Epithelial cell of esophagus (primary cell): ENCODE results near the gene SLC7A4.
"Not testable (repeated sequence)": the region's sequence is repeated elsewhere in the genome, so short reads cannot be mapped to it uniquely, and the experiment has no call there.

Source experiments
- DNase-seq: peaks from one replicate; pipeline ENCODE4 v3.0.0; 2010; ENCODE audit warnings: low read depth
- H3K4me3 ChIP-seq: 2 replicates; pipeline ENCODE4 v1.5.1; 2011; ENCODE audit warnings: mild to moderate bottlenecking, low read length, control low read depth
- TF ChIP-seq, protein P1 (sequence below): IDR thresholded peaks from 2 replicates; pipeline ENCODE4 v1.5.1; 2011; ENCODE audit warnings: low read depth, mild to moderate bottlenecking, low read length, control low read depth, inconsistent platforms; ENCODE audit not compliant: insufficient read depth; ENCODE audit errors: missing control alignments

SLC7A4 gene

DNA sequence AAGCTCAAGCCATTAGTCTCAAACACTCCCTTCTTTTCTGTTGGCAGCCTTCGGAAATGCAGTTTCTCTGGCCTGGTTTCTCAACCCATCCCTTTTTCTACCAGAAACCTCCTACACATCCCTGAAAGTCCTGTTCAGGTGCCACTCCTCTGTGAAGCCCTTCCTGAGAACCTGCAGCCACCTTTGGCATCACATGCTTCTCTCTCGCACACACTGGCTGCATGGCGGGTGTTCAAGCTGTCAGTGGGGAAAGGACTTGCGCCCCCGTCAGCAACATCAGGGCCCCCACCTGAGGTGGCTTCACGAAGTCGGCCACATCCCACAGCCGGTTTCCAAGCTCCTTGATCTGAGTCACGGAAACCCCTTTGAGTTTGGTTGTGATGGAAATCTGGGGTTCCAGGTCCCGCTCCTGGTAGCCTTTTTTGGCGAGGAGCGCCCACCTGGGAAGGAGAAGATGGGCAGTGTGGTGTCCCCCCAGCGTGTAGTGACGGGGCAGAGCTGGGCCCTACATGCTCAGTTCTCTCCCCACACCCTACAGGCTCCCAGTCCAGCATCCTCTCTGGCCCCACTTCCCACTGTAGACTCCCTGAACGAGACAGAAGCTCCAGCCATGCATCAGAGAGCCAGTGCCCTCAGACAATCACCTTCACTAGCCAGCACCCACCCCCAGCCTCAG is 11.6 kb upstream of the SLC7A4 start:
- H3K4me3 ChIP-seq, result no peak overlapping the region
- DNase-seq, result no peak
- TF ChIP-seq, protein P1, sequence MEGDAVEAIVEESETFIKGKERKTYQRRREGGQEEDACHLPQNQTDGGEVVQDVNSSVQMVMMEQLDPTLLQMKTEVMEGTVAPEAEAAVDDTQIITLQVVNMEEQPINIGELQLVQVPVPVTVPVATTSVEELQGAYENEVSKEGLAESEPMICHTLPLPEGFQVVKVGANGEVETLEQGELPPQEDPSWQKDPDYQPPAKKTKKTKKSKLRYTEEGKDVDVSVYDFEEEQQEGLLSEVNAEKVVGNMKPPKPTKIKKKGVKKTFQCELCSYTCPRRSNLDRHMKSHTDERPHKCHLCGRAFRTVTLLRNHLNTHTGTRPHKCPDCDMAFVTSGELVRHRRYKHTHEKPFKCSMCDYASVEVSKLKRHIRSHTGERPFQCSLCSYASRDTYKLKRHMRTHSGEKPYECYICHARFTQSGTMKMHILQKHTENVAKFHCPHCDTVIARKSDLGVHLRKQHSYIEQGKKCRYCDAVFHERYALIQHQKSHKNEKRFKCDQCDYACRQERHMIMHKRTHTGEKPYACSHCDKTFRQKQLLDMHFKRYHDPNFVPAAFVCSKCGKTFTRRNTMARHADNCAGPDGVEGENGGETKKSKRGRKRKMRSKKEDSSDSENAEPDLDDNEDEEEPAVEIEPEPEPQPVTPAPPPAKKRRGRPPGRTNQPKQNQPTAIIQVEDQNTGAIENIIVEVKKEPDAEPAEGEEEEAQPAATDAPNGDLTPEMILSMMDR, result no peak

DNA sequence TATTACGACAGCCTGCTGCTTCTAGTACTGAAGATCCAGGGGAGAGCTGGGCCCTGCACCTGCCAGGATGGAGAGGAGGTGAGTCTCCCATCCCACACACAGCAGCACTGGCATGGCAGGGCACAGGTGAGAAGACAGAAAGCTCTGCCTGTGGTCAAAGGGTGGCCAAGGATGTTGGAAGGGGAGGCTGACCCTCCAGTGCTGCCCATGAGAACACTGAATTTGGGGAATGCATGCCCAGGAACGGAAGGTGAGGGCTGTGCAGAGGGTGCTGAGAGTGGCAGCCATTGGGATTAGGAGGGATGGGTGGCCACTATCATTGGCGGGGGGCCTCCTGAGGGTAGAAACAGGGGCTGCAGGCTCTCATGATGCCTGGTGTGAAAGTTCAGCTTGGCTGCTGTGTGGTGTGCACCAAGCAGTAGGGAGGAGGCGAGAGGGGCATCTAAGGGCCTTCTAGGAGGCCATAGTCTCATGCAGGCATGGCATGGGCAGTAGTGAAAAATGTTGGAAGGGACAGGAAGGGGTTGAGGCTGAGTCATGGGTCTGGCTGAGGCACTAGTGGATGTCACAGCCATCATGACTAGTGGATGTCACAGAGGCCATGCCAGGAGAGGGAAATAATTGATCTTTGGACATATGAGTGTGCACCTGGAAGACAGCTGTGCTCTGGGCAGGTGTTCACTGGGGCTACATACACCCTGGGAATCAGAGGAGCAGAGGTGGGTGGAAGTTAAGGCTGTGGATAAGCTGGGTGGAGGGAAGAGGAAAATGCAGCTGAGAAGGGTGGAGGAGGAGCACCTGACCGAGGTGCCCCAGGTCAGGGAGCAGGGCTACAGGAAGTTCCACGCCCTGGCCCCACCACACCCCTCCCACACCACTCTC is 10.9 kb upstream of the SLC7A4 start:
- no peak overlapping the region for H3K4me3 ChIP-seq
- TF ChIP-seq, protein P1, result no peak
- DNase-seq, result no peak

DNA sequence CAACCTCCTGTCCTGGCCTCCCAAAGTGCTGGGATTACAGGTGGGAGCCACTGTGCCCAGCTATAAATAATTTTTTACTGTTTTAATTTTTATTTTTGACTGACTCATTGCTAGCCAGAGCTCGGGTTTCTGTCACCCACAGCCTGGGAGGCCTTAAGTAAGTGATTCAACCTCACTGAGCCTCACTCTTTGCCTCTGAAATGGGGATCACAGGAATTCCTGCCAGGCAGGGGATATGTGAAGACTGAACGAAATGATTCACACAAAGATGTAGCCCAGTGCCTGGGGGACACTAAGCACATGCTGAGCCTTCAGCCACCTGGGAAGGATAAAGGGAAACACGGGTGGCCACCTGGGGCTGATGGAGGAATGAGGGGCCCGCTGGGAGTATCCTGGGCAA is 9.6 kb upstream of the SLC7A4 start:
- TF ChIP-seq, protein P1, result no peak
- peak; percentile 70 for DNase-seq
- H3K4me3 ChIP-seq, result no peak overlapping the region

DNA sequence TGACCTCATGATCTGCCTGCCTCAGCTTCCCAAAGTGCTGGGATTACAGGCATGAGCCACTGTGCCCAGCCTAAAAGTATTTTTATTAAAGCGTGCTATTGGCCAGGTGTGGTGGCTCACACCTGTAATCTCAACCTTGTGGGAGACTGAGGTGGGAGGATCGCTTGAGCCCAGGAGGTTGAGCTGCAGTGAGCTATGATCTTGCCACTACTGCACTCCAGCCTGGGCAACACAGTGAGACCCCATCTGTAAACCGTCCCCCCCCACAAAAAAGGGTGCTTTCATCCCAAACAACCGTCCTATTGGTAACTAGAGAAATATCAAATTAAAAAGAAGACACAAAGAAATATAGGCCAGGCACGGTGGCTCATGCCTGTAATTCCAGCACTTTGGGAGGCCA is 6.8 kb upstream of the SLC7A4 start:
- not testable (repeated sequence) for DNase-seq, H3K4me3 ChIP-seq

DNA sequence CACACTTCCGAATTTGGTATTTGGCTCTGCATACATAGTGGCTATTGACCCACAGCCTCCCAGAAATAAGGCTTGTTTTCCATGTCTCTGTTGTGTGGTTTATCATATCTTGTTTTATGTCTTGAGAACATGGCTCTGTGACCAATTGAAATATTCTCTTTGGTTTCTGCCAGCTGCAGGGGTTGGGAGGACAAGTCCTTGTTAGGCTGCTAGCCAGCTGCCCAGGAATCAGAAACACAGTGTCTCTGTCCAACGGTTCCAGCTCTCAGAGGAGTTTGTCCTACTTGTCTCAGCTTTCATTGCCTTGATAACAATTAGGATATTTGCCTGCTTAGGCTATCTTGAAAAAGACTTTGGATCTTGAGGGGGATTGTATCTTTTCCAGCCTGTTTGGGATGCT is 6.0 kb upstream of the SLC7A4 start:
- no peak for DNase-seq
- TF ChIP-seq, protein P1, result no peak
- no peak overlapping the region for H3K4me3 ChIP-seq

DNA sequence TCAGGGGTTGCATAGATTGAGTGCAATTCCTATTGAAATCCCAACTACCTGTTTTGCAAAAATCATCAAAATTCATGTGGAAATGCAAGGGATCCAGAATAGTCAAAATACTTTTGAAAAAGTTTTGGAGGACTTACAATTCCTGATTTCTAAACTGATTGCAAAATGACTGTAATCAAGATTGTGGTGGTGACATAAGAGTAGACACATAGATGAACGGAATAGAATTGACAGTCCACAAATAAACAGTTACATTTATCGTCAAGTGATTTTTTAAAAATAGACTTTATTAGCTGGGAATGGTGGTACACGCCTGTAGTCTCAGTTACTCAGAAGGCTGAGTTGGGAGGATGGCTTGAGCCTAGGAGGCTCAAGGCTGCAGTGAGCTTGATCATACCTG is 2.6 kb upstream of the SLC7A4 start:
- TF ChIP-seq, protein P1, result no peak
- DNase-seq, result no peak
- no peak overlapping the region for H3K4me3 ChIP-seq

DNA sequence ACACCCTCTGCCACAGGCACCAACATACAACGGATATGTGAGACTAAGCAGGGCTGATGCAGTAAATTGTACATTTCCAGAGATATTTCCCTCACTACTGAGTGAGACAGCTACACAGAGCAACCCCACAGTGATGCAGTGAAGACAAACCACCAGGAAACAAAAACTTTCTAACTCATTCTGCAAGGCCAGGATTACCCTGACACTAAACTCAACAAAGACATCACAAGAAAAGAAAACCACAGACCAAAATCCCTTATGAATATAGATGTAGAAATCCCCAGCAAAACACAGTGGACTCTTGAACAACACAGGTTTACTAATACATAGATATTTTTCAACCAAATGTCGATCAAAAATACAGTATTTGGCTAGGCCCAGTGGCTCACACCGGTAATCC is 1.5 kb upstream of the SLC7A4 start:
- TF ChIP-seq, protein P1, result no peak
- no peak overlapping the region for H3K4me3 ChIP-seq
- DNase-seq, result no peak
